HG03066 (cell line): Measurements from ENCODE around the gene TMEM151B.

Experiments
- ATAC-seq: cut with Tn5 transposase; IDR thresholded peaks from one replicate; pipeline ENCODE4 v1.9.1; 2021; ENCODE audit warnings: low read depth; ENCODE audit not compliant: unreplicated experiment

Gene TMEM151B

DNA sequence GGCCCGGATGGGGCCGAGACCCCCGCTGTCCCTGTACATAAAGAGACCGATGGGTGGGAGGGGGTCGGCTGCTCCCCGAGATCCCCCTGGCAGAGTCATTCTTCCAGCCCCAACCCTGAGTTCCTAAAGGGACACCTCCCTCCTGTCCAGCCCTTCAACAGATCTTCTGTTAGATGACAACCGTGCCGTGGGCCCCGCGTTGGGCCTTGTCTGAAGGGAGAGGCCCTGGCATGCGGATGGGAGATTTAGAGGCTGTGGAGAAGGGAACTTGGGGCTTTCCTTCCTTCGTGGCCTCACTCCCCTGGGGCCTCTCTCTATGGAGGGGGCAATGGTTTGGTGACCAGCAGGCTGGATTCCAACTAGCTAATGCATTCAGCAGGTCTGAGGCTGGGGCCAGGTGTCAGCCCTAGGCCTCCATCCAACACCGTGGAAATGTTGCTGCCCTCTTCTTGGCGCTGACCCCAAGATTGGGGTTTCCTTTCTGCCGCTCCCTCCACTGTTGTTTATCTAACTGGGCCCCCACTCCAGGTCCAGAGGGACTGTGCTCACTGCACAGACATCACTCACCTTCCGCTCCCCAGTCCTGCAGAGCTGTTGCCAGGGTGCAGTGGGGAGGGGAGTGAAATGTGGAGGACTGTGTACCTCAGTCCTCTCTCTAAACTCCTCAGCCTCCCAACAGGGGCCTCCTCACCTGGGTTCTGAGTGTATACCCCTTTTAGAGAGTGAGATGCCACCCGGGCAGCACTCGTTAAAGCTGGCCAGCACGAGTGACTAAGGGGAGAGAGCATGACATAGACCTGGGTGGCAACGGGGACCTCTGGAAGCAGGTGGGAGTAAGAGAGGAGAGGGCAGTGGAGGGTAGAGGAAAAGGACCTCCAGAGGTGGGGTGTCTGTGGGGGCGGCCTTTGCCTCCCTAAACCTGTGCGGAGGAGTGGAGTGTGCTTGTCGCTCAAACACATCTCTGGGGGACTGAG lies 6.7 kb downstream of the TMEM151B start:
- ATAC-seq, result no peak

DNA sequence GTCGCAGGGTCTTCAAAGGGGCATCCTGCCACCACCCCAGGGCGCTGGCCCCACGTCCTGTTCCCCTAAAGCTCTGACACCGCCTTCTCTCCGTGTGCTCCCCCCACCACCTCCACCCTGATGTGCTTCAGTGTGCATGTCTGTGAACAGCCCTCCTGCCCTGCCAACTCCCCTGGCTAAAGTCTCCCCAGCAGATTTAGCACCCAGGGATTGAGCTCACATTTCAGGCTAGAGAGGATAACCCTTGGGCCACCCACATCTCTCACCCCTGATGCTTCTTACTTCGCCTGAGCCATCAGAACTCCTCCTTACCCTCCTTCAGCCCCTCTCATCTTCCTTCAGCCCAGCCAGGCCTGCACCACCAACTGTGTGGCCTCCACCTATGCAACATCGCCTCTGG lies 7.5 kb downstream of the TMEM151B start:
- ATAC-seq, result no peak

GRCh38 chr6:44278315-44278714 lies 8.1 kb downstream of the TMEM151B start:
- ATAC-seq, result no peak

DNA sequence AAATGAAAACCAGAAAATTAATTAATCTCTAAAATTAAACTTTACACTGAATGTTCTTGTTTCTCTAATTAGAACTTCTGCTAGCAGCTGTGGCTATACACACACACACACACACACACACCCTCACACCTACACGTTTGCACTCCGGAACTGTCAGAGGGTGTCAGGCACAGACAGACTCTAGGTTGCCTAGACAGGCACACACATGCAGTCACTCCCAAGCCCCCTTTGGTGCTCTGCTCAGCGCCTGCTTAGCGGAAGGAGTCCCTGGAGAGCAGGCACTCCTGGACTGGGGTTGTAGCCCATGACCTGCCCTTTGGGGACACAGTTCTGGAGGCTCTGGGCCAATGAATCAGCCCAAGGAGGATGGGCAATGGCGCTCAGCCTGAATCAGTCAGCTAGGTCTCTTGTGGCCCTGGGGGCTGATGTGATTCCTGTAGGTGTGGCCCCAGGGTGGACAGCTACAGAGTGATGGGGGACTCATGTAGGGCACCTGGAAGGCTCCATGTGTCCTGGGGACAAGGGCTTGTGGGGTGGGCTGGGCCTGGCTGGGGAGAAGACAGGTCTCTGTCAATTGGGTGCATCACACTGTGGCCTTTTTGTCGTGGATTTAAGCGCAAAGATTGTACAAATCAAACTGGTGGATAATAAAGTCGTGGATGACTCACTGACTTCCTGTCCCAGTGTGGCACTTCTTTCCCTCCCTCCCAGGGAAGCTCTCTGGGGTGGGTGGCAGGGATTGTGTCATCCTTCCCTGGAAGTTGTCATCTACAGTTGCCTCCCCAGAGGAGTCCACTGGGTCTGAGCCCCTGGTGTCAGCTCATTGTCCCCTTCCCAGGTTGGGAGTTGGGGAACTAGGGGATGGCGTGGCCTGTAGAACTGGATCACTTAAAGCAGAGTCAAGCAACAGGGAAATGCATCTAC lies 8.8 kb downstream of the TMEM151B start:
- no peak for ATAC-seq

DNA sequence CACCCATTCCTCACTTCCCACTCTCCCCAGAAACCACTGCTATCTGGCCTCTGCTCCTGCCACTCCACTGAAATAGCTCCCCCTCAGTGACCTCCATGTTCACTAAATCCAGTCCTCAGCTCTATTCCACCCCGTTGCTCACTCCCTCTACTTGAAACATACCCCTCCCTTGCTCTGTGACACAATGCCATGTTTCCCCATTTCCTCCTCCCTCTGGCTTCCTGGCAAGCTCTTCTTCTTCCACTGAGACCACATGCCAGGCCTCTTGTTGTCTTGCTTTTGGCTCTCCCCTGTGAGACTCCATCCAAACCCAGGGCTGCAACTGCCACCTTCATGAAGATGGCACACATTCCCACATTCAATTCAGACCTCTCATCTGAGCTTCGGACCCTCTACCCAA lies 13.9 kb downstream of the TMEM151B start:
- no peak for ATAC-seq

DNA sequence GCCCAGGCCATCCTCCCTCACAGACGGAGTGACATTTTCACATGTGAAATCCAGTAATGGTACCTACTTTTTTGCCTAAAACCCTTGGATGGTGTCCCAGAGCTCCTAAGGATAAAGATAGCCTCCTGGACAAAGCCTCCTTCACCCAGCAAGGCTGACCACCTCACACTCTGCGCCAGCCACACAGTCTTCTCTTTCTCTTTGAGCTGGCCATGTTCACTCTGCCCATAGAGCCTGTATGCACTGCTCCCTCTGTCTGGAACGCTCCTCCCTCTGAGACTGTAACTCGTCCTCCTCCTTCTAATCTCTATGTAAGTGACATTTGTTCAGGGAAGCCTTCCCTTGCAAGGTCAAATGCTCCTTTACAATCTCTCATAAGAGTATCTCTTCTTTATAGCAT lies 14.6 kb downstream of the TMEM151B start:
- no peak for ATAC-seq

GRCh38 chr6:44285552-44286284 lies 15.5 kb downstream of the TMEM151B start:
- no peak for ATAC-seq

- ATAC-seq, result no peak
Measured at GRCh38 chr6:44286285-44286565, 16.0 kb downstream of the TMEM151B start.

- no peak for ATAC-seq
Measured at GRCh38 chr6:44286747-44287146, 16.5 kb downstream of the TMEM151B start.

- no peak for ATAC-seq
Measured at GRCh38 chr6:44289726-44290260, 19.5 kb downstream of the TMEM151B start.

DNA sequence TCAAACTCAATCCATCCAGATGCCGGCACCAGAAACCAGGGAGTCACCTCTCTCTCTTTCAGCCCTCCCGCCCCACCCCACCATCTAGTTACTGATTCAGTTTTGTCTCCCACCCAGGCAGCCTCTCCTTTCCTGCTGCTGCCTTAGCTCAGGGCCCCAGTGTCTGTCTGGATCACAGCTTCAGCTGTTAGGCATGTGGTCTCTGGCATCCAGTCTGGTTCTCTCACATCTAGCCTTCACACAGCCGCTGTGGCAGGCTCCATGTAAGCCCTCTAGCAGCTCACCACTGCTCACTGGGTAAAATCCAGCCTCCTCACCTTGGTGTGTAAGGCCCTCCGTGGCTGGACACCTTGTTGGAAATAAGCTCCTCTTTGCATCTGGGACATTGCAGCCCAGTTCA lies 21.6 kb downstream of the TMEM151B start:
- no peak for ATAC-seq

DNA sequence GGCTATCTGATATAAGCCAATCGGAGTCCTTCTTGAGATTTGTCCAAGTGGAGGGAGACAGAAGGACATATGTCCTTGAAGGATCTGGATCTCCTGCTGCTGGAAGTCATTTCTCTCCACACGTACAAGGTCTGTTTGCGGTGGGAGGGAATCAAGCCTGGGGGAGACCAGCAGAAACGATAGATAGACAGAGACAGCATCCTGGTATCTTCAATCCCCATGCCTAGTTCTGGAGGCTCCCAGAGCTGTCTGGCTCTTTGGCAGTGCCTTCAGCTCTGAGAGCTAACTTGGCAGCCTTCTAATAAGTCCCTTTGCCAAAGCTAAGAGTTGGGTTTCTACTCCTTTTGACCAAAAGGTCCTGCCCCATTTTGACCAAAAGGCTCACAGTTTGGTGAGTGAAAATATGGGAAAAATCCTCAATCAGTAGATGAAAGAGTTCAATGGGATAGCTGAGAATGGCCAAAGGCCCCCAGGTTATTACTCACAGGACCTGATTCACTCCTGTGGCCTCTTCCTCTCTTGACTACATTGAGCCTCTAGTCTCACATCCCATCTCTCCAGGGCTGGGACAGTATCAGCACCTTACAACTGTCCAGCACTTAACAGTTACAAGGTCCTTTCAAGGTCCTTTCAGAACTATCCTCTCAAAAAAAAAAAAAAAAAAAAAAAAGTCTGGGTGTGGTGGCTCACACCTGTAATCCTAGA lies 22.6 kb downstream of the TMEM151B start:
- no peak for ATAC-seq

DNA sequence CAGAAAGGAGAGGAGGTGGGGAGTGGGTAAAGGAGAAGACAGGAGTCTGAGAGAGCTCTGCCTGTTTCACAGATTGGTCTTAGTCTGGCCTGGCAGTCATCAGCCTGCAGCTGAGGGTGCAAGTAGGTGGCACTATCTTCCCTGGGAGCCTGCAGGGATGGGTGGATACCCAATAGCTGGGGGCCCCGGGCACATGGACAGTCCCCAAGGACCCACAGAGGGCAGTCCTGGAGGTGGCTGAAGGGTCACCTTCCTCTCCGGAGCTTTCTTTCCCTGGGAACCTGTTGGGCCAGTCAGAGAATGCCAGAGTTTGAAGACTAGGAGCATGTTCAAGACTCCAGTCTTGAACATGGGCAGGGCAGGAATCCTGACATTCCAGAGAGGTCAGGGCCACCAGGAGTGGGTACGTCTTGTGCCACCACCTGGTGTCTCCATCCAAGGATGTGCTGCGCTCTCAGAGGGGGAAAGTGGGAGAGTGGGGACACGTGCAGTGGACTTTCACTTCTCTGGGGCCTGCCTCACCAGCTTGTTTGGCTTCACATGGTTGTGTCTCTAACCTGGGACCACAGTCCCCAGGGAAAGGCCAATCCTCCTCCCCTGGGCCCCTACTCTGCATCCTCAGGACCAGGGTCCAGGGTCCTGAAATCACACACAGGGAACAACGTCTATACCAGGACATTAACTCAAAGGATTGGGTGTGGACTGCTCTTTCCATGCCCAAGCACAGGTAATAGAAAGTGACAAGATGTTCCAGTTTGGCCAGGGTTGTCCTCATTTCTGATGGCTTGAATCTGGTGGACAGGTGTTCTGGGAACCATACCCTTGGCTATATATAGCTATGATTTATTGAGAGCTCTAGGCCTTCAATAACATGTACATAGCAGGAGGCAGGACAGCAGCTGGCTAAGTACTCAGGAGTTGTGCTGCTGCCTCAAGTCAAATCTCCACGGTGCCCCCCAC lies 24.9 kb downstream of the TMEM151B start:
- ATAC-seq, result no peak

DNA sequence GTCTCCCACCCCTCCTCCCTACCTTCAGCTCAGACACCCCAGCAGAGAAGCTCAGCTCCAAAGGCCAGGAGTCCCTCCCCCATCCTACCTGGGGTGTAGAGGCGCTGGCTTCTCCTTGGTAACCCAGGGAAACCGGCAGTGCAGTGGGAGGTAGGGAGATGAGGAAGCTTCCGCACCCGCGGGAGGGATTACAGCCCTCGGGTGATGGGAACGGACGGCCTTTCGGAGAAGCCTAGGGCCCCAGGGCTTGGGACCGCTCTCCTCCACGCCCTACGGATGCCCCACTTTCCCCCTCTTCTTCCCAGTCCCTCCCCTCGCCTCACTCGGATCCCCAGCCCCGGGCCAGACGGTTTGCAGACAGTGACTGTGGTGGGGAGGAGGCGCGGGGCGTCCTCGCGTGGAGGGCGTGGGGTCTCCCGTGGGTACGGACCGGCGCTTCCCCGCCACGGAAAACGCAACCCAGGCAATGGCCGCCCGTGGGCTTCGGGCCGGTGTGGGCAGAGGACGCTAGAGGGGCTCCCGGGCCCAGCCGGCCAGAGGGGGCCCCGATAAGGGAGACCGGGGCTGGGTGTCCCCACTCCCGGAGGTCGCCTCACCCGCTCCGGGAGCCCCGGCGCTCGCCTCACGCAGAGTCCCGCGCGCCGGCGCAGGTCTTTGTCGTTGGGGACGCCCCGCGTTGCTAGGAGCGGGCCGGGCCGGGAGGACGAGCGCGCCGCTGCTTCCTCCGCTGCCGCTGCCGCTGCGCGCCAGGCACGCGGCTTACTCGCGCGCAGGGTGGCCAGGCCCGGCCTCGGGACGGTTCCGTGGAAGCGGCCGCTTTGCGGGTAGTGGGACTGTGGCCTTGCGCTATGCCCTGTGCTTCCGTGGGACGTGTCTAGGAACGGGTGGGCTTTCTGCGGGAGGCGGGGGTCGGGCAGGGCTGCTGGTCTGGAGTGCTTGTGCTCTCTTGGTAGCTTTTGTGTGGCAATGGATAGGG lies 27.1 kb downstream of the TMEM151B start:
- no peak for ATAC-seq

DNA sequence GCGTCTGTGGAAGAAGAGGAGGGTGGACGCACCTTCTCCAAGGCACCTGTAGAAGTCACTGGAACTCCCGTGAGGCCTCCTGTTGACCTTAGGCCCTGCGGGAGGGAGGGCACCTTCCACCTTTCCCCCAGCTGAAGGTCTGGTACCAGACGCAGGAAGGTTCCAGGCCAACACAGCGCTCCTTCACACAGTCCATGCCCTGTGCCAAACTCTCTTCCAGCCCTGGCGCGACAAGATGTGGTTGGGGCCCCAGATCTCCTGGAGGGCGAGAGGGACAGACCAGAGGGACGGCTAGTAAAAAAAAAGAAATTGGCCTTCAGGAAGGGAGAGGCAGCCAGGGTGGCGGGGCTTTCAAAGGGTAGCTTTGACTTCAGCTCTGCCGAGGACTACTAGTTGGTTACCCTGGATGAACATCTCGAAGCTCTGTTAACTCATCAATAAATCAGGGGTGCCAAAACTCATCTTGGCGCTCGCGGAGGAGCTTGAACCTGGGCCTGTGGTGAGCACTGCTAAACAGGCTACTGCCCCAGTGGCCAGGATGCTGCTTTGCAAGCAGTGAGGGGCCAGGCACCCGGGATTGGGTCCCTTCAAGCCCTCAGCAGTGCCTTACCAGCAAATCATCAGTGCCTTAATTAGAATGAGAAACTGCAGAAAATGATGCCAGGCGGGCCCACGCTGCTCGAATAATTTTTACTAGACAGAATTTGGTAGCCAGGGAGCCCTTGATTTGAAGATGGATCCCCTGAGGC lies 28.0 kb downstream of the TMEM151B start:
- ATAC-seq, result no peak

DNA sequence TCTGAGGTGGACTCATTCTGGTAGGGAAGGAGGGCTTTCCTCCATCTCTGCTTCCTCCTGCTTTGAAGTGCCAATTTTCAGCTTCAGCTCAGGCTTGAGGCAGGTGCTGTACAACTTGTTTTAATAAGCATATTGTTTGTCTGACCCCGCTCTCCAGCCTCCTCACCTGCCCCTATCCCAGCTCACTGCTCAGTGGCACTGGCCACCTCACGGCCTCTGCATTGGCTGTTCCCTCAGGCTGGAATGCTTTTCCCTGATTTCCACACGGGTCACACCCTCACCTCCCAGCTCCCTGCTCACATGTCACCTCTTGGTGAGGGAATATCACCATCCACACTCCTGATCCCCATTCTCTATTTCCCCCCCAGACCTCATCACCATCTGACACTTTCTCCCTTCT lies 28.6 kb downstream of the TMEM151B start:
- no peak for ATAC-seq

GRCh38 chr6:44300292-44300823 lies 30.1 kb downstream of the TMEM151B start:
- no peak for ATAC-seq
